PFSK-1 (cell line): ENCODE data around the gene RCE1.

ENCODE experiments used
- FOXP2 ChIP-seq: optimal IDR thresholded peaks from 2 replicates; pipeline ENCODE3; 2011; ENCODE audit warnings: borderline replicate concordance, control low read depth, inconsistent platforms; ENCODE audit not compliant: insufficient read depth; ENCODE audit errors: extremely low read length, extremely low read depth
- POLR2AphosphoS5 ChIP-seq: IDR thresholded peaks from 2 replicates; pipeline ENCODE4 v1.6.1; 2012; ENCODE audit warnings: low read depth, mild to moderate bottlenecking, control low read depth, low read length, moderate library complexity
- REST ChIP-seq, 2 experiments: IDR thresholded peaks; 2 replicates each; pipeline versions ENCODE4 v1.6.1 to v1.8.0; 2011 to 2012; ENCODE audit warnings: low read depth in 2 of 2, low read length in 2 of 2, control low read depth in 1 of 2, inconsistent platforms in 1 of 2, mild to moderate bottlenecking in 1 of 2, moderate library complexity in 1 of 2; ENCODE audit not compliant: insufficient read depth in 1 of 2
- SIN3A ChIP-seq: IDR thresholded peaks from 2 replicates; pipeline ENCODE4 v1.6.1; 2012; ENCODE audit warnings: mild to moderate bottlenecking, low read length, moderate library complexity, borderline replicate concordance; ENCODE audit not compliant: insufficient read depth
- TAF1 ChIP-seq: IDR thresholded peaks from 2 replicates; pipeline ENCODE4 v1.6.1; 2012; ENCODE audit warnings: low read length, control low read depth, borderline replicate concordance; ENCODE audit not compliant: insufficient read depth

- TF ChIP-seq REST (IDR thresholded peaks at IDR 0.05; ENCODE audit: insufficient read depth in 1 of 2, low read depth in 2 of 2, low read length in 2 of 2) (no peak), TAF1 (no peak), SIN3A (no peak), POLR2AphosphoS5 (no peak), FOXP2 (no peak)
Measured at GRCh38 chr11:66864924-66865697, 21.9 kb downstream of the RCE1 start.
